ENCODE data around the gene CCDC150. TPM values are rescaled to one million over a fixed set of nuclear protein-coding genes. Genes with fewer than 3 reads are reported as not detected.

CCDC150 gene
- total and polyA plus RNA-seq, 2 donors (not counting 1 experiment from before 2014, with no cell fraction given), result 0.70 to 4.9 TPM

GRCh38 chr2:196737046-196737445 is 97.5 kb downstream of the CCDC150 start:
- H3K27me3 Mint-ChIP-seq, result no peaks in the 10 kb centered on the region
- intact Hi-C loops (cut with micrococcal nuclease), result no loop called here
- Histone ChIP-seq H3K4me1 (ENCODE audit: control insufficient read depth in 2 of 2, insufficient read depth in 2 of 2, low read length in 2 of 2) (no peaks in the 10 kb centered on the region), H4K20me1 (ENCODE audit: control insufficient read depth, insufficient read depth, low read length, poor library complexity, severe bottlenecking) (no peaks in the 10 kb centered on the region), H3K4me2 (replicated peaks; ENCODE audit: low read depth, low read length, poor library complexity, severe bottlenecking) (no peak overlapping the region), H3K4me3 (ENCODE audit: control extremely low read depth in 1 of 5, extremely low read depth in 1 of 5, insufficient read depth in 1 of 5, low read depth in 2 of 5, low read length in 4 of 5) (no peak overlapping the region), H3K27ac (ENCODE audit: low read length in 2 of 2) (no peak overlapping the region), H3K79me2 (ENCODE audit: control insufficient read depth, insufficient read depth, low read length) (no peaks in the 10 kb centered on the region), H3K9me3 (ENCODE audit: control extremely low read depth in 1 of 3, control insufficient read depth in 2 of 3, insufficient read depth in 1 of 3, low read length in 2 of 3) (peaks cover 0 to 2% (median 1%) of the 10 kb centered on the region in 3 donors), H2AFZ (ENCODE audit: insufficient read depth, low read depth, low read length, poor library complexity, severe bottlenecking) (no peak overlapping the region), H3K27me3 (replicated peaks in 1 of 4; ENCODE audit: control extremely low read depth in 1 of 4, control insufficient read depth in 3 of 4, insufficient read depth in 4 of 4, low read length in 3 of 4) (no peaks in the 10 kb centered on the region), H3K9ac (ENCODE audit: low read length) (no peak overlapping the region), H3K36me3 (replicated peaks in 1 of 2; ENCODE audit: control extremely low read depth in 1 of 2, control insufficient read depth in 1 of 2, extremely low read depth in 1 of 2, insufficient read depth in 2 of 2, low read length in 1 of 2) (no peaks in the 10 kb centered on the region)
- H3K9me3 Mint-ChIP-seq (ENCODE audit: insufficient read depth), result peaks cover 7% of the 10 kb centered on the region
- H3K4me1 Mint-ChIP-seq, result no peaks in the 10 kb centered on the region
- ChIA-PET CTCF (interaction anchor here (1.3 kb wide), 1 partner anchor 14 kb away, joined by 3 read pairs; no protein-coding TSS in a partner anchor), POLR2A (no interaction called here)
- no peak overlapping the region for H3K27ac Mint-ChIP-seq
- no peak for TF ChIP-seq CTCF (IDR thresholded peaks at IDR 0.05)
- WGBS (ENCODE audit: insufficient coverage), result no CpG with 5 or more reads among the region's 2 CpGs
- no peak overlapping the region for H3K4me3 Mint-ChIP-seq
- DNase-seq, result no peak
- no peak for ATAC-seq (ENCODE audit: low read depth)

- DNase-seq (no peak), ATAC-seq (ENCODE audit: low read depth) (no peak)
- no peak overlapping the region for H2AFZ ChIP-seq (ENCODE audit: insufficient read depth, low read depth, low read length, poor library complexity, severe bottlenecking)
- no peaks in the 10 kb centered on the region for H4K20me1 ChIP-seq (ENCODE audit: control insufficient read depth, insufficient read depth, low read length, poor library complexity, severe bottlenecking)
- no peak overlapping the region for H3K4me3 ChIP-seq (ENCODE audit: control extremely low read depth in 1 of 5, extremely low read depth in 1 of 5, insufficient read depth in 1 of 5, low read depth in 2 of 5, low read length in 4 of 5)
- no peaks in the 10 kb centered on the region for H3K27me3 ChIP-seq (replicated peaks in 1 of 4; ENCODE audit: control extremely low read depth in 1 of 4, control insufficient read depth in 3 of 4, insufficient read depth in 4 of 4, low read length in 3 of 4)
- no peaks in the 10 kb centered on the region for H3K4me1 Mint-ChIP-seq
- H3K27me3 Mint-ChIP-seq, result no peaks in the 10 kb centered on the region
- H3K9me3 Mint-ChIP-seq (ENCODE audit: insufficient read depth), result peaks cover 7% of the 10 kb centered on the region
- H3K4me1 ChIP-seq (ENCODE audit: control insufficient read depth in 2 of 2, insufficient read depth in 2 of 2, low read length in 2 of 2), result no peaks in the 10 kb centered on the region
- no peaks in the 10 kb centered on the region for H3K79me2 ChIP-seq (ENCODE audit: control insufficient read depth, insufficient read depth, low read length)
- H3K4me3 Mint-ChIP-seq, result no peak overlapping the region
- CTCF ChIA-PET, result interaction anchor here (1.1 kb wide), 1 partner anchor 12 kb away, joined by 4 read pairs; no protein-coding TSS in a partner anchor
- intact Hi-C loops (cut with micrococcal nuclease), result no loop called here
- POLR2A ChIA-PET, result no interaction called here
- WGBS (ENCODE audit: insufficient coverage), result 100% methylated on average over 4 of the region's 5 CpGs
- peaks cover 0 to 2% (median 1%) of the 10 kb centered on the region in 3 donors for H3K9me3 ChIP-seq (ENCODE audit: control extremely low read depth in 1 of 3, control insufficient read depth in 2 of 3, insufficient read depth in 1 of 3, low read length in 2 of 3)
- TF ChIP-seq EZH2 (IDR thresholded peaks at IDR 0.05; ENCODE audit: borderline replicate concordance, insufficient read depth, low read depth, low read length, poor library complexity, severe bottlenecking) (no peak), CTCF (IDR thresholded peaks at IDR 0.05) (no peak)
- no peak overlapping the region for H3K27ac Mint-ChIP-seq
- no peak overlapping the region for H3K9ac ChIP-seq (ENCODE audit: low read length)
- H3K36me3 ChIP-seq (replicated peaks in 1 of 2; ENCODE audit: control extremely low read depth in 1 of 2, control insufficient read depth in 1 of 2, extremely low read depth in 1 of 2, insufficient read depth in 2 of 2, low read length in 1 of 2), result no peaks in the 10 kb centered on the region
- no peak overlapping the region for H3K27ac ChIP-seq (ENCODE audit: low read length in 2 of 2)
- H3K4me2 ChIP-seq (replicated peaks; ENCODE audit: low read depth, low read length, poor library complexity, severe bottlenecking), result no peak overlapping the region
Observed at GRCh38 chr2:196739031-196739430, 99.5 kb downstream of the CCDC150 start.

Measured in B cell (primary cell).